ENCODE data around the gene FOXO1.

GRCh38 chr13:40613192-40613818, 53.1 kb downstream of the FOXO1 start:
- TF ChIP-seq SRSF9 (IDR thresholded peaks at IDR 0.05; ENCODE audit: borderline replicate concordance, low read depth, low read length) (no peak), CHD4 (IDR thresholded peaks at IDR 0.05; ENCODE audit: insufficient read depth, insufficient replicate concordance, low read depth, low read length, poor library complexity, severe bottlenecking) (no peak), KAT2B (IDR thresholded peaks at IDR 0.05; ENCODE audit: low read depth, low read length) (no peak), MEF2D (tag; conservative IDR thresholded peaks at IDR 0.05; ENCODE audit: low read depth) (no peak), ZBTB49 (CRISPR knock-in tag; IDR thresholded peaks at IDR 0.05; ENCODE audit: borderline replicate concordance) (no peak)
- TF ChIP-seq, protein P1, sequence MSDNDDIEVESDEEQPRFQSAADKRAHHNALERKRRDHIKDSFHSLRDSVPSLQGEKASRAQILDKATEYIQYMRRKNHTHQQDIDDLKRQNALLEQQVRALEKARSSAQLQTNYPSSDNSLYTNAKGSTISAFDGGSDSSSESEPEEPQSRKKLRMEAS (CRISPR knock-in tag; IDR thresholded peaks at IDR 0.05): no peak
- TF ChIP-seq, protein P2, sequence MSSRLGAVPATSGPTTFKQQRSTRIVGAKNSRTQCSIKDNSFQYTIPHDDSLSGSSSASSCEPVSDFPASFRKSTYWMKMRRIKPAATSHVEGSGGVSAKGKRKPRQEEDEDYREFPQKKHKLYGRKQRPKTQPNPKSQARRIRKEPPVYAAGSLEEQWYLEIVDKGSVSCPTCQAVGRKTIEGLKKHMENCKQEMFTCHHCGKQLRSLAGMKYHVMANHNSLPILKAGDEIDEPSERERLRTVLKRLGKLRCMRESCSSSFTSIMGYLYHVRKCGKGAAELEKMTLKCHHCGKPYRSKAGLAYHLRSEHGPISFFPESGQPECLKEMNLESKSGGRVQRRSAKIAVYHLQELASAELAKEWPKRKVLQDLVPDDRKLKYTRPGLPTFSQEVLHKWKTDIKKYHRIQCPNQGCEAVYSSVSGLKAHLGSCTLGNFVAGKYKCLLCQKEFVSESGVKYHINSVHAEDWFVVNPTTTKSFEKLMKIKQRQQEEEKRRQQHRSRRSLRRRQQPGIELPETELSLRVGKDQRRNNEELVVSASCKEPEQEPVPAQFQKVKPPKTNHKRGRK (tag; IDR thresholded peaks at IDR 0.05): no peak
